ENCODE measurements around the gene MARCHF10. TPM values are rescaled to one million over a fixed set of nuclear protein-coding genes. Genes with fewer than 3 reads are reported as not detected.

Gene MARCHF10
- total RNA-seq, 1 experiment from 2014 or later: 0.39 TPM

GRCh38 chr17:62796291-62796690 is 11.8 kb downstream of the MARCHF10 start:
- ATAC-seq (no peak), DNase-seq (ENCODE audit: low read depth, low spot score) (no peak)
- Histone ChIP-seq H3K36me3 (ENCODE audit: control insufficient read depth, insufficient read depth, low read length) (no peaks in the 10 kb centered on the region), H3K27me3 (ENCODE audit: control insufficient read depth, insufficient read depth, low read length) (no peaks in the 10 kb centered on the region), H3K27ac (ENCODE audit: low read length) (no peak overlapping the region), H3K4me3 (ENCODE audit: low read depth in 2 of 2, low read length in 2 of 2) (no peak overlapping the region), H3K4me1 (ENCODE audit: control insufficient read depth, insufficient read depth, low read length) (peaks cover 7% of the 10 kb centered on the region), H3K9me3 (ENCODE audit: control insufficient read depth, insufficient read depth, low read depth, low read length) (no peaks in the 10 kb centered on the region)
- in situ Hi-C loops (cut with HindIII; ENCODE audit: low pct_unique_long_range_greater_than_20kb, low sequenced_read_pairs) (no loop called here), intact Hi-C loops (cut with micrococcal nuclease; ENCODE audit: unreplicated experiment) (no loop called here)
- BruUV-seq (replicated peaks): no TSS peak
- CTCF ChIA-PET: no interaction called here
- TF ChIP-seq CTCF (IDR thresholded peaks at IDR 0.05) (no peak), POLR2AphosphoS5 (IDR thresholded peaks at IDR 0.05; ENCODE audit: low read depth, low read length) (no peak), SIN3A (IDR thresholded peaks at IDR 0.05; ENCODE audit: borderline replicate concordance, insufficient read depth, low read depth, low read length) (no peak), TCF7L2 (IDR thresholded peaks at IDR 0.05; ENCODE audit: low read depth, low read length) (no peak)
- TF ChIP-seq, protein P1, sequence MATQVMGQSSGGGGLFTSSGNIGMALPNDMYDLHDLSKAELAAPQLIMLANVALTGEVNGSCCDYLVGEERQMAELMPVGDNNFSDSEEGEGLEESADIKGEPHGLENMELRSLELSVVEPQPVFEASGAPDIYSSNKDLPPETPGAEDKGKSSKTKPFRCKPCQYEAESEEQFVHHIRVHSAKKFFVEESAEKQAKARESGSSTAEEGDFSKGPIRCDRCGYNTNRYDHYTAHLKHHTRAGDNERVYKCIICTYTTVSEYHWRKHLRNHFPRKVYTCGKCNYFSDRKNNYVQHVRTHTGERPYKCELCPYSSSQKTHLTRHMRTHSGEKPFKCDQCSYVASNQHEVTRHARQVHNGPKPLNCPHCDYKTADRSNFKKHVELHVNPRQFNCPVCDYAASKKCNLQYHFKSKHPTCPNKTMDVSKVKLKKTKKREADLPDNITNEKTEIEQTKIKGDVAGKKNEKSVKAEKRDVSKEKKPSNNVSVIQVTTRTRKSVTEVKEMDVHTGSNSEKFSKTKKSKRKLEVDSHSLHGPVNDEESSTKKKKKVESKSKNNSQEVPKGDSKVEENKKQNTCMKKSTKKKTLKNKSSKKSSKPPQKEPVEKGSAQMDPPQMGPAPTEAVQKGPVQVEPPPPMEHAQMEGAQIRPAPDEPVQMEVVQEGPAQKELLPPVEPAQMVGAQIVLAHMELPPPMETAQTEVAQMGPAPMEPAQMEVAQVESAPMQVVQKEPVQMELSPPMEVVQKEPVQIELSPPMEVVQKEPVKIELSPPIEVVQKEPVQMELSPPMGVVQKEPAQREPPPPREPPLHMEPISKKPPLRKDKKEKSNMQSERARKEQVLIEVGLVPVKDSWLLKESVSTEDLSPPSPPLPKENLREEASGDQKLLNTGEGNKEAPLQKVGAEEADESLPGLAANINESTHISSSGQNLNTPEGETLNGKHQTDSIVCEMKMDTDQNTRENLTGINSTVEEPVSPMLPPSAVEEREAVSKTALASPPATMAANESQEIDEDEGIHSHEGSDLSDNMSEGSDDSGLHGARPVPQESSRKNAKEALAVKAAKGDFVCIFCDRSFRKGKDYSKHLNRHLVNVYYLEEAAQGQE (IDR thresholded peaks at IDR 0.05; ENCODE audit: insufficient read depth in 1 of 2, low read depth in 2 of 2, low read length in 1 of 2): no peak
- POLR2A ChIA-PET: no interaction called here

- no peak overlapping the region for H3K27ac ChIP-seq (ENCODE audit: low read length)
- peaks cover 16% of the 10 kb centered on the region for H3K4me1 ChIP-seq (ENCODE audit: control insufficient read depth, insufficient read depth, low read length)
- ATAC-seq (no peak), DNase-seq (ENCODE audit: low read depth, low spot score) (no peak)
- H3K36me3 ChIP-seq (ENCODE audit: control insufficient read depth, insufficient read depth, low read length): no peaks in the 10 kb centered on the region
- intact Hi-C loops (cut with micrococcal nuclease; ENCODE audit: unreplicated experiment): no loop called here
- no peak overlapping the region for H3K4me3 ChIP-seq (ENCODE audit: low read depth in 2 of 2, low read length in 2 of 2)
- H3K9me3 ChIP-seq (ENCODE audit: control insufficient read depth, insufficient read depth, low read depth, low read length): no peaks in the 10 kb centered on the region
- POLR2A ChIA-PET: no interaction called here
- in situ Hi-C loops (cut with HindIII; ENCODE audit: low pct_unique_long_range_greater_than_20kb, low sequenced_read_pairs): no loop called here
- CTCF ChIA-PET: no interaction called here
- no peak for TF ChIP-seq CTCF (IDR thresholded peaks at IDR 0.05)
- TF ChIP-seq, protein P1 (IDR thresholded peaks at IDR 0.05; ENCODE audit: insufficient read depth in 1 of 2, low read depth in 2 of 2, low read length in 1 of 2): no peak
- no peak for TF ChIP-seq TCF7L2 (IDR thresholded peaks at IDR 0.05; ENCODE audit: low read depth, low read length)
- TF ChIP-seq POLR2AphosphoS5 (IDR thresholded peaks at IDR 0.05; ENCODE audit: low read depth, low read length): no peak
- no peak for TF ChIP-seq SIN3A (IDR thresholded peaks at IDR 0.05; ENCODE audit: borderline replicate concordance, insufficient read depth, low read depth, low read length)
- H3K27me3 ChIP-seq (ENCODE audit: control insufficient read depth, insufficient read depth, low read length): no peaks in the 10 kb centered on the region
- no TSS peak for BruUV-seq (replicated peaks)
Observed at GRCh38 chr17:62794666-62794971, 13.5 kb downstream of the MARCHF10 start.

Measured in Panc1 (cell line).